VCaP (cell line): ENCODE results near the gene NRTN.
"Not testable (repeated sequence)": the region's sequence is repeated elsewhere in the genome, so short reads cannot be mapped to it uniquely, and the experiment has no call there.

Source experiments
- H3K27ac ChIP-seq: fragments of 450-650 bp; 2 replicates; pipeline ENCODE4 v1.5.1; 2017
- TF ChIP-seq, protein P1 (sequence below): fragments of 450-650 bp; conservative IDR thresholded peaks from 2 replicates; pipeline ENCODE4 v1.5.1; 2017; ENCODE audit warnings: mild to moderate bottlenecking, moderate library complexity

NRTN gene

DNA sequence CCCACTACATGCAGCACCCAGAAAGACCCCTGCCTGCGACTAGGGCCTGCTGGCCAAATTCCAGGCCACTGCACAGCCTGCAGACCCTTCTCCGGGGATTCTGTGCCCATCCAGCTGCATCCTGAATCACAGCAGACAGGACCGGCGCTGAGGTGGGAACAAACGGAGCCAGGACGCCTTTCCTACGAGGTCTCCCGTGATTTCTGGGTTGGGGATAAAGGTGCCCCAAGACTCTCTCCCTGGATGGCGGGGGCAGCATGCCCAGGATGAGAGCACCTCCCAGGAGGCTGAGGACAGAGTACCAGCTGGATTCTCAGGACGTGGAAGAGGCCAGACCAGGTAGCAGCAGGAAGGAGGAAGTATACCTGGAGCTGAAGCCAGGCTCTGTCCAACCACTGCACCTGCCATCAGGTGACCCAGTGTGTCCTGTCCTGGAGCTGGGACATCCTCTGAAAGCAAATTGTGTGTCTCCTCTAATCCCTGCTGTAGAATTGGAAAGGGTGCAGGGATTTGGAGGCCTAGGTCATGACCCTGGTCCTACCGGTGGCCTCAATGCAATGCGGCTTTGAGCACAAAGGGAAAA, 68.8 kb downstream of the NRTN start:
- H3K27ac ChIP-seq: no peak overlapping the region
- TF ChIP-seq, protein P1, sequence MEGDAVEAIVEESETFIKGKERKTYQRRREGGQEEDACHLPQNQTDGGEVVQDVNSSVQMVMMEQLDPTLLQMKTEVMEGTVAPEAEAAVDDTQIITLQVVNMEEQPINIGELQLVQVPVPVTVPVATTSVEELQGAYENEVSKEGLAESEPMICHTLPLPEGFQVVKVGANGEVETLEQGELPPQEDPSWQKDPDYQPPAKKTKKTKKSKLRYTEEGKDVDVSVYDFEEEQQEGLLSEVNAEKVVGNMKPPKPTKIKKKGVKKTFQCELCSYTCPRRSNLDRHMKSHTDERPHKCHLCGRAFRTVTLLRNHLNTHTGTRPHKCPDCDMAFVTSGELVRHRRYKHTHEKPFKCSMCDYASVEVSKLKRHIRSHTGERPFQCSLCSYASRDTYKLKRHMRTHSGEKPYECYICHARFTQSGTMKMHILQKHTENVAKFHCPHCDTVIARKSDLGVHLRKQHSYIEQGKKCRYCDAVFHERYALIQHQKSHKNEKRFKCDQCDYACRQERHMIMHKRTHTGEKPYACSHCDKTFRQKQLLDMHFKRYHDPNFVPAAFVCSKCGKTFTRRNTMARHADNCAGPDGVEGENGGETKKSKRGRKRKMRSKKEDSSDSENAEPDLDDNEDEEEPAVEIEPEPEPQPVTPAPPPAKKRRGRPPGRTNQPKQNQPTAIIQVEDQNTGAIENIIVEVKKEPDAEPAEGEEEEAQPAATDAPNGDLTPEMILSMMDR: no peak

DNA sequence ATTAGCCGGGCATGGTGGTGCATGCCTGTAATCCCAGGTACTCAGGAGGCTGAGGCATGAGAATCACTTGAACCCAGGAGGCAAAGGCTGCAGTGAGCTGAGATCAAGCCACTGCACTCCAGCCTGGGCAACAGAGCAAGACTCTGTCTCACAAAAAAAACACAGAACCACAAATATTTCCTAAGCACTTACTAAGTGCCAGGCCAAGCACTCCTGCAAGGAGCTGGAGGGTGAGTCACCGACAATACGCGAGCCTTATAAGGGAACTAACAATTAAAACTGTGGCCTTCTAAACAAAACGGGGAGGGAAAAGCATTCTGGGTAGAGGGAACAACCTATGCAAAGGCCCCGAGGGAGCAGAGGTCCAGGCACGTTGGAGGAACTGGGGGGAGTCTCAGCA, 69.6 kb downstream of the NRTN start:
- H3K27ac ChIP-seq: not testable (repeated sequence)

DNA sequence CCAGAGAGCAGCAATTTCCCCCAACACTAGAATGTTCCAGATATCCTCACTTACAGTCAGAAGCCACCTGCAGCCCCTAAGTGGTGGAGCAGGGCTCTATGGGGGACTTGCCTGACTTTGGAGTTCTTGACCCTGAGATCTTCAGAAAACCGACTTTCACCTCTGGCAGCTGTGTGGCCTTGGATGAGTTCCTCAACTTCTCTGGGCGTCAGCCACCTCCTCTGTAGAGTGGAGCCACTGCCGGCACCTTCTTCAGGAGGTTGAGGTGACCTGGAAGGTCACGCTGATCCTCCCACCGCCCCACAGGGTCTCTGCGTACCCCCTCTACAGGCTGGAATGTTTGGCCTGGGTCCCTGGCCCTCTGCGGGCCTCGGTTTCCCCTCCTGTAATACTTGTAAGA, 72.6 kb downstream of the NRTN start:
- TF ChIP-seq, protein P1: no peak
- no peak overlapping the region for H3K27ac ChIP-seq

DNA sequence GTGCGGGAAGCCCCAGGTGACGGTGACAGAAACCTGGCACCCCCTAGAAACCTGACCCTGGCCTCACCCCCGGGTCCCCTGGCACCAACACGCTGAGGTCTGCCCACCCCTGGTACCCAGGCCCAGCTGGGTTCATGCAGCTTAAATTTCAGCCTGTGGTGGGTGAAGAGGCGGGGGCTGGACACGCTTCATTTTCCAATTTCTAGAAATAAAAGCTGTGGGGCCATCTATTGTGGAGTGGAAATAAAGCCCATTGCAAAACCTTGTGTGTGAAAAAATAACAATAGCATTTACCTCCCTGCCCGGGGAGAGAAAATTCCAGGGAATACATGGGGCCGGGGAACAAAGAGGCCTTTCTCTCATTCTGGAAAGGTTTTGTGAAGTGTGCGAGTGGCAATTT, 73.0 kb downstream of the NRTN start:
- TF ChIP-seq, protein P1: no peak
- H3K27ac ChIP-seq: no peak overlapping the region
